Measurements from ENCODE around the gene PFKFB3.
A peak's percentile ranks its signal among the peaks of the same experiment; 100 is the strongest.
"Not testable (repeated sequence)": the region's sequence is repeated elsewhere in the genome, so short reads cannot be mapped to it uniquely, and the experiment has no call there.

The PFKFB3 gene

GRCh38 chr10:6202684-6203330 lies at the start of gene PFKFB3:
Gene PFKFB3, plus strand, starts transcription at chr10:6202932. Its CDS starts 329 bp downstream, at chr10:6203261.
- peak; percentile 63 to 99 (median 94) for DNase-seq

DNA sequence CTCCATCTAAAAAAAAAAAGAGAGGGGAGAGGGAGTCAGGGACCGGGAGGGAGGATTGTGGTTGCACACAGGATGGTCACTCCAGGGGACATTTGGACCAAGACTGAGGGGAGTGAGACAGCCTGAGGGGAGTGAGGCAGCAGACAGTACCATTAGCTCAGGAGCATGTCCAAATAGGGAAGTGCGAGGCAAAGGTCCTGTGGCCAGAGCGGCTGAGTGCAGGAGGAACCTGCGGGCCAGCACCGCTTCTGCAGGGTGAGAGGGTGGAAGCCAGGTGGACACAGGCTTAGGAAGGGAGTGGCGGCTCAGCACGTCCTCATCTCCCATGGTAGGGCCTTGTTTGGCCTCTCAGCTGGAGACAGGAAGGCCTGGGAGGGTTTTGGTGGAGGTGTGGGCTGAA lies 48.9 kb upstream of the PFKFB3 start:
- no peak for DNase-seq

GRCh38 chr10:6154566-6154965 lies 48.2 kb upstream of the PFKFB3 start:
- no peak for DNase-seq

DNA sequence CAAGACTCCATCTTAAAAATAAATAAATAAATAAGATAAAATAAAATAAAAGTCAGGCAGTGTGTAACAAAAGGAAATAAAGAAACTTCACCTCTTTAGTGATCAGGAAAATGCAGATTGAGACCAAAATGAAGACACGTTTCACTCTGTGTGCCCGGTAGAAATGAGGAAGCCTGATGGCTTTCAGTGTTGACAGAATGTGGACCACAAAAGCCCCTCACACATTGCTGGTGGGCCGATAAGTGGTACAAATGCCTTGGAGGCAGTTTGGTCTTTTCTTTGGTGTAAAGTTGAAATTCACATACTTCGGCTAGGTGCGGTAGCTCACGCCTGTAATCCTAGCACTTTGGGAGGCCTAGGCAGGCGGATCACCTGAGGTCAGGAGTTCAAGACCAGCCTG lies 44.5 kb upstream of the PFKFB3 start:
- no peak for DNase-seq

- DNase-seq, result peak in 8 of 51 donors; percentile 12 to 40 (median 22)
Observed at GRCh38 chr10:6161921-6162320, 40.8 kb upstream of the PFKFB3 start.

DNA sequence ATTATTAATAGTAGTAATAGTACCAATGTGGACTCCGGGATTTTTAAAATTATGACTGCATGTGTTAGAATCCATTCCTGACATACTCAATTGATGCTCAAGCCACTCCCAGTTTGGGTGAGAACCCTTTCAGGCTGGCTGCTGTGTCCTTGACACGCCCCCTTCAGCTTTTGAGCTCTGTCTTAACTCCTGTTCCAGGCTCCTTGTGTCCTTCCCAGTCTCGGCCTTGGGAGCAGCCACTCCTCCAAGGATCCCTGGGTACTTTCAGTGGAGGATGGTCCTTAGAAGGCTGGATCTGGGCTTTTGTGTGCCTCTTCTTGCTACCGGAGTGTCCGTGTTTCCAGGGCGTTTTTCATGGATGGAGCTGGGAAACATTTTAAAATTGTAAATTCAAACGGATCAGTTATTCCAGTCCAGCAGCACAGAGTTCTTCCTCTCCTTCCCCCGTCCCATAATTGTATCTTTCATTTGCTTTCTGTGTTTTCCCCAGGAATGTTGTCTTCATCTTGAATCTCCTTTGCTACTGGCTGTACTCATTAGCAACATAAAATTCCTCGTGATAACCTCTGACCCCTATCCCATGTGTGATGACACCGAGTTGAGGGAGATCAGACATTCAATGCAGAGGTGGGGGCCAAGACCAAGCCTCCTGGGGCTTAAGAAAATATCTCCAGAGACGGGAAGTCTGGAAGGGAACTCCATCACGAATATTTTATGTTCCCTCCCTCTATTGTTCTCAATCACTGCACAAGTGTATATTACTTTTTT lies 40.0 kb upstream of the PFKFB3 start:
- peak in 1 of 51 donors; percentile 5 for DNase-seq

GRCh38 chr10:6163364-6164270 lies 39.1 kb upstream of the PFKFB3 start:
- DNase-seq, result peak in 50 of 51 donors; percentile 38 to 93 (median 76)

DNA sequence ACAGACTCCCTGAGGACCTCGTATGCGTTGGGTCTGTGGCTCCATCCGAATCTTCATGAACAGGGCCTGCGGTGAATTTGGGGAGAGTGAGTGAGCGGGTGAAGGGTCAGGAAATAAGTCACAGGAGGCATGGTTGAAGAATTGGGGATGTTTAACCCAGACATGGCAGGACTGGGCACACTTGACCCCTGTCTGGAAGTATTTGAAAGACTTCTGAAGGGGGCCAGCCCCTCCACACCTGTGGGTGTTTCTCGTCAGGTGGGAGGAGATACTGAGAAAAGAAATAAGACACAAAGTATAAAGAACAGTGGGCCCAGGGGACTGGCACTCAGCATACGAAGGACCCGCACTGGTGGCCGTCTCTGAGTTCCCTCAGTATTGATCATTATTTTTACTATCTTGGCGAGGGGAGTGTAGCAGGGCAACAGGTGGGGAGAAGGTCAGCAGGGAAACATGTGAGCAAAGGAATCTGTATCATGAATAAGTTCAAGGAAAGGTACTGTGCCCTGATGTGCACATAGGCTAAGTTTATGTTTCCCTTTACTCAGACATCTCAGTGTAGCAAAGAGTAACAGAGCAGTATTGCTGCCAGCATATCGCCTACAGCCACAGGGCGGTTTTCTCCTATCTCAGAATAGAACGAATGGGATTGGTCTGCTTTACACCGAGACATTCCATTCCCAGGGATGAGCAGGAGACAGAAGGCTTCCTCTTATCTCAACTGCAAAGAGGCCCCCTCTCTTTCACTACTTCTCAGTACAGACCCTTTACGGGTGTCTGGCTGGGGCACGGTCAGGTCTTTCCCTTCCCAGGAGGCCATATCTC lies 38.2 kb upstream of the PFKFB3 start:
- DNase-seq, result no peak

GRCh38 chr10:6165221-6165725 lies 37.5 kb upstream of the PFKFB3 start:
- no peak for DNase-seq

GRCh38 chr10:6165933-6166332 lies 36.8 kb upstream of the PFKFB3 start:
- not testable (repeated sequence) for DNase-seq

DNA sequence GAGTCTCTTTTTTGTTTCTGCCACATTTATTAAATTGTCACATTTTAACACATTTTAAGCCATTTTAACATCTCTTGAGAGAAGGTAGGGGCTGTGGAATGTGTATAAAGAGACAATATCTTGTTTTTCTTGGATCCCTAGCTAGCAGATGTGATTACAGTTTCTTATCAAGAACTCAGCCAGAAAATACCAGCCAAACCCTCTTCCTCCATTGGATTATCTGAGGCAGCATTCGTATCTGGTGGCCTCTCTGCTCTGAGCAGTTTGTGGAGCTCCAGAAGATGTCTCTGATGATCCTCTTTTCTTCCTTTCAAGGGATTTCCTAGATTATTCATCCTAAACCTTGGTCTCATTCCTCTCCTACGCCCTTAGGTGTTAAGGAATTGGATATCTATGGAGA lies 35.3 kb upstream of the PFKFB3 start:
- no peak for DNase-seq

- no peak for DNase-seq
Observed at GRCh38 chr10:6168084-6168483, 34.6 kb upstream of the PFKFB3 start.

DNA sequence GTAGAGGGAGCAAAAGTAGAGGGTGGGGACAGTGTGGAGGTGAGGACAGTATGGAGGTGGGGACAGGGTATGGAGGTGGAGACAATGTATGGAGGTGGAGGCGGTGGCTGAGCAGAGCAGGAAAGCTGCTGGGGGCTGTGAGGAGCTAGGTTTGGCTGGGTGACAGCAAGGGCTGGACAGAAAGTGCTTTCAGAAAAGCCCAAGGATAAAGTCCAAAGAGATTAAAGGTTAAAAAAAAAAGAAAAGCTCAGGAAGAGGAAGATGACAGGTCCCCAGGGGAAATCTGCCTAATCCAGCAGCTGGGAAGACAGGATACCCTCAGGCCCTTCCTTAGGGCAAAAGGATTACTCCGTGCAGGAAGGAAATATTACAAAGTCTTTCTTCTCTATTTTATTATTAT lies 32.1 kb upstream of the PFKFB3 start:
- DNase-seq, result no peak

GRCh38 chr10:6171881-6172695 lies 30.6 kb upstream of the PFKFB3 start:
- peak in 33 of 51 donors; percentile 12 to 81 (median 35) for DNase-seq

DNA sequence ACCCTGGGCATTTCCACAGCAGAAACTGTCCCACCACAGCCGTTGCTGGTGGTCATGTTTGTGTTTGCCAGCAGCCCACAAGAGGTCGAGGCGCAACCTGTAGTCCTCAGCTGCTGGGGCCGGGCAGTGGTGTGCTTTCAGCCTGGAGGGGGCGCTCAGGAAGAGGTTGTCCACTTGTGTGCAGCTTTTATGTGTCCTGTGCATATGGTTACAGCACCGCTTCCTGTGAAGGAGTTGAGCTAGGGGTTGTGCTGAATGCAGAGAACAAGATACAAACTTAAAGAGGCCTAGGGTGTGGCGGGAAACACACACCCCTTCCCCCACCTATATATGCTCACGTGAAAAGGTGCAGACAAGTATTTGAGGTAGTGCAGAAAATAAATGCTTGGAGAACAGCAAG lies 29.5 kb upstream of the PFKFB3 start:
- DNase-seq, result no peak

- peak in 22 of 51 donors; percentile 8 to 81 (median 37) for DNase-seq
Observed at GRCh38 chr10:6174201-6174874, 28.4 kb upstream of the PFKFB3 start.

DNA sequence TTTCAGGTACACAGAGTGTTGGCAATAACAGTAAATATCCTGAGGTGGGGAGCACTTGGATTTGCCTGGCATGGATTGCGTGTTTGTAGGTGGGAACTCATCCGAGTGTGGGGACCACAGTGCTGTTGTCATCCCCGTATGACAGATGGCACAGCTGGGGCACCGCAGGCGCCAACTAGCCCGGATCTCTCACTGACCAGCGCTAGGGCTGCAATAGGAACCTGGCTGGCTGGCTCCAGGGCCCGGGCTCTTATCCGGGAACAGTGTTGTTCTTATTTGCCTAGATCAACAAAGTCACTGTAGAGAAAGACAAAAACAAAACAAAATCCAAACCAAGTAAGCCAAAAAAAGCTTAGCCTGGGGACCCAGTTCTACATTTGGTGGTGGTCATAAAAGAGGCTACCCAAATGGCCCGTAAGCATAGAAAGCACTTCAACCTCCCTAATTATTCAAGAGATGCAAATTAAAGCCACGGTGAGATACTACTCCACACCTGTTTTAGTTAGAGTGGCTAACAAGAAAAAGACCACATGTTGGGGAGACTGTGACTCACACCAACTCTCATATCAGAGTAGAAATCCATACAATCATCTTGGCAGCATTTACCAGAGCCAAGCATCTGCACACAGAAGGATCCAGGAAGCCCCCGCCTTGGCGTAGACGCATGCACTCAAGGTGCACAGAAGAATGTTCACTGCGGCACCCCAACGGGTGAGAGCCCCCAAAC lies 27.2 kb upstream of the PFKFB3 start:
- peak in 21 of 51 donors; percentile 19 to 61 (median 42) for DNase-seq

DNA sequence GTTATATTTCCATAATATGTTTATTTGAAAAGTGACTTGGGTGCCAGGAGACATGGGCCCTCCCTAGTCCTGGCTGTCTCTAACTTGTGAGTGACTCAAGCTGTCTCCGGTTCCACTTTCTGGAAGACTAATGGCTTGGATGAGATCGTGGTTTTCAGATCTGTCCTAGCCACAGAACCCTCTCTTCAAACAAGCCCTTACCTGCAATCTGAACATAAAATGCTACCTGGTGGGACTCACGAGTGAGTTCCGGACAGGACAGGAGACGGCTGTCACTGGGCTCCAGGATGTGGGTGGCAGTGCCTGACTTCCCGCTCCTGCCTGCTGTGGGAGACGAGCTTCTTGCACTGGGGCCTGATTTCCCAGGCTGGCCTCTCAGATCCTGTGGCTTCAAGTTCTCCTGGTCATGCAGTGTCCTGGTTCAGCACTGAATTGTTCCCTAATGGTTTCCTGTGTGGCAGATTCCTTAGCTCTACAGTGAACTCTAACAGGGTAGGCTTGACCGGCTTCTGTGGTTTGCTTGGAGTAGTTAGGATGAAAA lies 26.0 kb upstream of the PFKFB3 start:
- DNase-seq, result no peak

Measured in hypothalamus (tissue), 51 donors.